KG1 (cell line): Measurements from ENCODE around the gene IZUMO4.
"Not testable (repeated sequence)": the region's sequence is repeated elsewhere in the genome, so short reads cannot be mapped to it uniquely, and the experiment has no call there.

Source experiments
- DNase-seq: peaks from one replicate; lab custom pipeline; 2025; lab: John Stamatoyannopoulos, UW

The IZUMO4 gene

GRCh38 chr19:2123682-2124387 is 27.1 kb downstream of the IZUMO4 start:
- no peak for DNase-seq

GRCh38 chr19:2126879-2127518 is 30.3 kb downstream of the IZUMO4 start:
- no peak for DNase-seq

GRCh38 chr19:2127758-2128157 is 31.0 kb downstream of the IZUMO4 start:
- DNase-seq = no peak

DNA sequence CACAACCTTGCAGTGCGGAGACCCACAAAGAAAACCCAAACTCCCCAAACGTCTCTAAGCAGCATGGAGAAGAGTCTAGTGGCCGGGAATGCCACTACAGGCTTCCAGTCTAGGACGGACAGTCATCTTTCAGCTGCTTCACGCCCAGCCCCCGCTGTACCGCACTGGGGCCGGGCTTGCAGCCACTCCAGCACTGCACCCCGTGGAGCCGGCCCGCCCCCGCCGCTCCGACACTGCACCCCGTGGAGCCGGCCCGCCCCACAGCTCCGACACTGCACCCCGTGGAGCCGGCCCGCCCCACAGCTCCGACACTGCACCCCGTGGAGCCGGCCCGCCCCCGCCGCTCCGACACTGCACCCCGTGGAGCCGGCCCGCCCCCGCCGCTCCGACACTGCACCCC is 31.5 kb downstream of the IZUMO4 start:
- not testable (repeated sequence) for DNase-seq

- DNase-seq = no peak
These were observed 32.3 kb downstream of the IZUMO4 start for GRCh38 chr19:2129022-2129421.

DNA sequence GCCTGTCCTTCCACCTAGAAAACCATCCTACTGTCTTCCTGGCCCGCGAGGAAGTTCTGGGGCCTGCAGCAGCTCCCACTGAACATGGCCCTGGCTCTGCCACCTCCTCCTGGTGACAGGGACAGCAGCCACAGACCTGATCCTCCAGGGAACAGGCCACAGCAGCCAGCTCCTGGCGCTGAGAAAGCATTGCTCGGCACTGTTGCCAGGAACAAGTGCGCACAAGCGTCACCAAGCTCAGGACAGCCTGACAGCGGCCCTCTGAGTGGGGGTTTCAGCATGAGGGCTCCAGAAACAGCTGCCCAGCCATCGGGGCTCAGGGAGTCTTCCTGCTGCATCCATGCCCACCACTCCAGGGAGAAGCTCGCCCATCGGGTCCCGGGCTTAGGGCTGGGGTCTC is 32.8 kb downstream of the IZUMO4 start:
- no peak for DNase-seq

DNA sequence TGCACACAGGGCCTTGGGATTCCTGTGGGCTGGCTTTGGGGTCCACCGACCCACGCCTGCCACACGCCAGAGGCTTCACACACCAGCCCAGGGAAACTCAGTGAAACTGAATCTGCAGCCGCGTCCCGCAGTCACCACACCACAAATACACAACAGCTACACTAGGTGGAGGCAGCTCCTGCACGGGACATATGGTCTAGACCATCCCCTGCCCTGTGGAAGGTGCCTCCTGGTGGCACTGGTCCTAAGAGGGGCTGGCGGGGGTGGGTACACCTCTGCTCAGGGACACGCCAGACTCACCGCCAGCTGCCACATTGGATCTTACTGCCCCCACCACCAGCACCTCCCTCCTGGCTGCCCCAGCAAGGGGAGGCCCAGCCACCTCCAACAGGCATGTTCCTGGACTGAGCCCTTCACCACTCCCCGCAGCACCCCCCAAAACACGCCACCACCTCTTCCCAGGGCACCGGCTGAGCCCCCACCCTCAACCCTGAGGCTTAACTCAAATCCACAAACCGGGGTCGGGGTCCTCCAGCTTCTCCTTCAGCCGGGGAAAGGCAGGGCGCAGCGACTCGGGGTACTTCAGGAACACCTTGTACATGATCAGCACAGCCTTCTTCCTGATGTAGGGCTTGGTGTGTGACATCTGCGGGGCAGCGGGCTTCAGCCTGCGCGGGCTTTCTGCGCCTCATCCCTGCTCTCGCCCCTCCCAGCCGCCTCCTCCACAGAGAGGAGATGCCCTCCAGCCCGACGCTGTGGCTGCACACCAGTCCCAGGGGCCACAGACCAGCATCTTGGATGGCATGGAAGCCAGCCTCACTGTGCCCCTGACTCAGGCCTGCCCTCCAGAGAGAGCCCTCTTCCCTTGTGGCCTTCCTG is 33.4 kb downstream of the IZUMO4 start:
- DNase-seq = no peak

DNA sequence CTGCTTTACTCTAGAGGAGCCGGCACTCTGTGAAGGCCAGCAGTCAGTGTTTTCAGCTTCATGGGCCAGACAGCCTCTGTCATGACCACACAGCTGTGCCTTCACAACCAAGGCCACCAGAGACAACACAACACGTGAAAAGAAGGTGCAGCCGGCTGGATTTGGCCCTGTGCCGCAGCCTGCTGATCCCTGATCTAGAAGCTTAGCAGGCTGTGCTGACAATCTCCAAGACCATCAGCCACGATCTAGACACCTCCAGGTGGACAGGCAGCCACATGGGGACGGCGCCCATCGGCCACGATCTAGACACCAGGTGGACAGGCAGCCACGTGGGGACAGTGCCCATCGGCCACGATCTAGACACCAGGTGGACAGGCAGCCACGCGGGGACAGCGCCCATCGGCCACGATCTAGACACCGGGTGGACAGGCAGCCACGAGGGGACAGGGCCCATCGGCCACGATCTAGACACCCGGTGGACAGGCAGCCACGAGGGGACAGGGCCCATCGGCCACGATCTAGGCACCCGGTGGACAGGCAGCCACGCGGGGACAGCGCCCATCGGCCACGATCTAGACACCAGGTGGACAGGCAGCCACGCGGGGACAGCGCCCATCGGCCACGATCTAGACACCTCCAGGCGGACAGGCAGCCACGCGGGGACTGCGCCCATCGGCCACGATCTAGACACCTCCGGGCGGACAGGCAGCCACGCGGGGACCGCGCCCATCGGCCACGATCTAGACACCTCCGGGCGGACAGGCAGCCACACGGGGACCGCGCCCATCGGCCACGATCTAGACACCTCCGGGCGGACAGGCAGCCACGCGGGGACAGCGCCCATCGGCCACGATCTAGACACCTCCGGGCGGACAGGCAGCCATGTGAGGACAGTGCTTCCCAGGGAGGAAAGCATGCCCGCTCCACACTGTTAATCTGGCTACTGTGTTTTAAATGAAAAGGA is 34.6 kb downstream of the IZUMO4 start:
- DNase-seq = not testable (repeated sequence)

DNA sequence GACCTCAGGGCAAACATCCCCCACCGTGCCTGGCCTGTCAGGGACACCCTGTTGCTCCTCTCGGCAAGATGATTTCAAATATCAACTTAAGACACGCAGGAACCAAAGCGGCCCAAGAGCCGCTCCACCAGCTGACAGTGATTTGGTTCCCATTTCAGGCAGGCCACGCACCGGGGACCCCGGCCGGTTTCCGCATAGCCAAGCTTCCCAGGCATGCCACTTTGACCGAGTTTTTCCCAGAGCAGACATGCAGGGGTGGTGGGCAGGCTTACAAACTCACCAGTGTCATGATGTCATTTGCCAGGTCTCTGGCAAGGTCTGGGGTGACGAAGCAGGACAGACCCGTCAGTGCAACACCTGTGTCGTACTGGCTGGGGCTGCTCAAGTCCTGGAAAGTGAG is 35.5 kb downstream of the IZUMO4 start:
- no peak for DNase-seq

DNA sequence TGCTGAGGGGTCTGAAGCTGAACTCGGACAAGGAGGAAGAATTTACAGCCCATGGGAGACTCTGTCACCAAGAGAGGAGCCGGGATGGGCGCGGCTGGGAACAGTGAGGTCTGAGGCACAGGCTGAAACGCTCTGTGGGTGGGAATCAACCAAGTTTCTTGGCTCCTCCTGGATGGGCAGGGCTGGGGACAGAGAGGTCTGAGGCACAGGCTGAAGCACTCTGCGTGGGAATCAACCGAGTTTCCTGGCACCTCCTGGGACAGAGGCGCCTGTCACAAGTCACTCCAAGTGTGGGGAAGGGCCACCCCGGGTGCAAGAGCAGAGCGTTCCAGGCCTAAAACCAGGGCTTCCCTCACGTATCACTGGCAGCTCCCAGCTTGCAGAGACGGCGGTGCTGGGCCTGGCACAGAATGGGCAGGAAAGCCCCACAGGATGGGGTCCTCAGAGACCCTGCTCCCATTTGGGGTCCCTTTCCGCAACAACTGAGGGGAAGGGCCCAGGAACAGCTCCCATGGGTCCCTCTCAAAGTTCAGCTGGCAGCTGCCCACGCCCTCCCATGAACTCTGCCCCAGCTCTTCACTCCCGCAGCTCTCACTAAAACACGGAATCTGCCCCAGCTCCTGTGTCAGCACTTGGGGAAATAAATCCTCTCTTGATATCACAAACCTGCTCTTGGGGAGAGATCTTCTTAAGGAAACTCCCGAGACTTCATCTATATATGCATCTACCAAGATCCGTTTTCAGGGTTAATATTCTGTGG is 36.2 kb downstream of the IZUMO4 start:
- DNase-seq = no peak

- no peak for DNase-seq
These were observed 39.0 kb downstream of the IZUMO4 start for GRCh38 chr19:2135474-2136402.

DNA sequence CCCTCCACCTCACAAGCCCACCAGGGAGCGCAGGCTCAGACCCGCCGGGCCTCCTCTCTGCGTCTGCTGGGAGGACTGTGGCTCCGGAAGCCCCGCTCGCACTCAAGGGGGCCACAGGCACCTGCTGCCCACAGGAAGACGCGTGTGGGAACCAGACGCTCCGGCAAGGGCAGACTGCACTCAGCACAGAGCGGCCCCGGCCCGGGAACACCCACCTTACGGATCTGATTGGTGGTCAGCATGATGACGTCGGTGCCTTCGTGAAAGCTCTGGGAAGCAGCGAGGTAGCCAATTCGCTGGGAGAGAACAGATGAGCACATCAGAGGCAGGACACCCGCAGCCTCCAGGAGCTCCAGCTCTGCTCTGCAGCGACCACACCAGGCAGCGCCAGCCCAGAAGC is 40.1 kb downstream of the IZUMO4 start:
- no peak for DNase-seq

DNA sequence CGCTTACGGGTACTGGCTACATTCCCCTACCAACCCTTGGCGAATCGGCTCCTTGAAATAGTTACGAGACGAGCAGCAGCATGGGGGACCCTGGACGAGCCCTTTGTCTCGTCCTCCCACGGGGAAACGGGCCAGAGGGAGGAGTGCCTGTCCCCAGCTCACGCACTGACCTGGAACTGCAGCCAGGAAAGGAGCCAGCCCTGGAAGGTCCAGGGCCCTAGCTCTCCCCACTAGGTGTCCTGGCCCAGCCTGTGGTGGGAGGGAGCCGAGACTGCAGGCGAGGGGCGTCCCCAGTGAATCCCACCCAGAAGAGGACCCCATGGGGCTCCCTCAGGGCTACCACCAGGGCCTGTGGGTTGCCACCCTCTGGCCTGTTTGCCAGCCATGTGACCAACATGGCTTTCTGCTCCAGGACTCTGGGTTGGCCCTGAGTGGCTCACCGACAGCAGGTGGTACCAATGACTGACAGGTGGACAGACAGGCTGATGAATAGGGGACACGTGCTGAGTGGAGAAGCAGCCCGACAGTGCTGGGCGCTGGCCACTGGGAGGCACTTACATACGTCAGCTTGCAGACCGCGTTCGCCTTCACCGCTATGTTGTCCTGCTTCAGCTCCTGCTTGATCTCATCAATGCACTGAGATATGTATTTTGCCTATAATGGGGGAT is 41.5 kb downstream of the IZUMO4 start:
- no peak for DNase-seq

DNA sequence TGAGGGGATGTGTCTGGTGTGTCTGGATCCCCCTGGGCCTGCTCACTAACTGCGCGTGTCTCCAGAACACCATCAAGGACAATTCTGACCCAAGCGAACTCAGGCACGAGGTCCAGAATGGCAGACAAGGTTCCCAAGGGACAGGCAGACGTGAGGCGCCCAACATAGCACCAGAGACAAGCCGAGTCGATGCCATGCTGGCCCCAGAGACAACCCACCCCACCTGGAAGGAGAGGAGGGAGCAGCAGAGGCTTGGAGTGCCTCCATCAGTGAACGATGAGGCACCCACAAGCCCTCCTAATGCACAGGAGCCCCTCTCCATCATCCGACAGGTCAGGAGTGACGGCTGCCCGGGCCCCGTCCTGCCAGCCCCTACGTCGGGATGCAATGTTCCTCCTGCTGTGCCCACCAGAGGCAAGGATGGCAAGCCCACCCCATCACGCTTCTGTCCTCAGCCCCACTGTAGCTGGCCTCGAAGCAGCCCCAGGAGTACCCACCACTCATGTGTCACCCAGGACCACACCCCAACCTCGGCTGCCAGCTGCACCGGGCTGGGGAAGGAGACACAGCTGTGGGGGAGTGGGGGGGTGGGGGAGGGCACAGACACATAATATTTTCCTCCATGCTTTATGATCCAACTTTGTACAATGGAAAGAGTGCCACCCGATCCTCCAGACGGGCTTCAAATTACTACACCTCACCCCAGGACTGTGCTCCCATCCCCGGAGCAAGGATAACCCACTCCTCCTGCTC is 42.8 kb downstream of the IZUMO4 start:
- DNase-seq = no peak

DNA sequence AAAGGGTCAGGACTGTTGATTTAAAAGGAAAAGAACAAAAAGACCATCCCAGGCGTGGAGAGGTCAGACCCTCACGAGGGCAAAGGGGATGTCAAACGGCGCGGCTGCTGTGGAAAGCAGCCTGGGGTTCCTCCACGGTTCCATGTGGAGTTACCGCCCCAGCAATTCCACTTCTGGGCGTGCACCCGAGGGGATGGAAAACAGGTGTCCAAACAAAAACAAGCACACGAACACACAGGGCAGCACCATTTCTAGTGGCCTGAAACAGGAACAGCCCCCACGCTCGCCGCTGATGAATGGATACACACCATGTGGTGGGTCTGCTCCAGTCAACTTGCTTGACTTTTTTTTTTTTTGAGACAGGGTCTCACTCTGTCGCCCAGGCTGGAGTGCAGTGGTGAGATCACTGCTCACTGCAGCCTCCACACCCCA is 43.4 kb downstream of the IZUMO4 start:
- DNase-seq = no peak

DNA sequence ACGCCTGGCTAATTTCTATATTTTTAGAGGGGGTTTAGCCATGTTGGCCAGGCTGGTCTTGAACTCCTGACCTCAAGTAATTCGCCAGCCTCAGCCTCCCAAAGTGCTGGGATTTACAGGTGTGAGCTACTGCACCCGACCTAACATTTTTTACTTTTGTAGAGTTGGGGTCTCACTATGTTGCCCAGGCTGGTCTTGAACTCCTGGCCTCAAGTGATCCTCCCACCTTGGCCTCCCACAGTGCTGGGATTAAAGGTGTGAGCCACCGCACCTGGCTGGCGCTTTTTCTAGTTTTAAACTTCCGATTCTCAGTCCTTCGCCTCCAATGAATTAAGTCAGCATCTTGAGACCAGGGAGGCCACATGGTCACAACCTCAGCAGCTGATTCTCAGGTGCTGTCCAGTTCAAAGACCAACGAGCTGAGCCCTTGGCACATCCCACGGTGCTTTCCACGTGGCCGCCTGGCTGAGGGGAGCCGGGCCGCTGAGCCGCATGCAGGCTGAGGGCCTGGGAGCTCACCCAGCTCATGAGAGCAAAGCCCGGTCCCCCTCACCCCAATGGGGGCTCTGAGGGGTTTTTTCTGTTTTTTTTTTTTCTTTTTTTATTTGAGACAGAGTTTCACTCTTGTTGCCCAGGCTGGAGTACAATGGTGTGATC is 45.6 kb downstream of the IZUMO4 start:
- no peak for DNase-seq

DNA sequence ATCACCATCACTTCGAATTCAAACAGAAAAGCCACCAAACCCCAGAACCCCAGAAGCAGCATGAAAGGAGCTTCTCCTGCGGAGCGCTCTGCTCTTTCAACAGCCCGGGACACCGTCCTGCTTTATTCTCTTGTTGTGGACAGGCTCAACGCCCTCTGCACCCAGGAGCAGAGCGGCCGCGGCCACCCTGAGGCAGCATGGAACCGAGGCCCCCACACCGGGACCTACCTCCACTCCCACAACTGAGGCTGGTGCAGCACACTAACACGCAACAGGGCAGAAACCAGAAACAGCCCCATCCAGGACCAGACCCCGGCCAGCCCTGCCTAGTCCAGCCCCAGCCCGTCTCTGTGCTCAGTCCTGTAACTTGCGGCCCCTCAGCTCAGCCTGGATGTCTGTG is 47.5 kb downstream of the IZUMO4 start:
- DNase-seq = no peak

DNA sequence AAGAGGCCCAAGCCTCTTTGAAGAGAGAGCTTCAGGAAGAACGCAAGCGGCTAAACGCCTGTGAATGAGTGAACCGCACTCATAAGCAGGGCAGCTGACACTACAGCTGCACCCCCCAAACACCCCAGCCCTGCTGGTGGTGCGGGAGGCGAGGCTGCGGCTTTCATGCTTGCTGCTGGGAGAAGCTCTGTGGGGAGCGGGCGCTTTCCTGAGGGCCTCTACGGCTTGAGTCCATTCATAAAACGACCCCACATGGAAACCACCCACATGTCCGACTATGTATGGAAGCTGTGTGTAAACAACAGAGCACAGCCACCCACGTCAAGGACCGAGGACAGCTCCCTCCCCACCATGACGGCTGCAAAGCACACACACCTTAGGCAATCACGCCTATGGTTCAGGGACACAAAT is 49.1 kb downstream of the IZUMO4 start:
- DNase-seq = no peak
